ENCODE measurements around the gene ZNF217.
"Not testable (repeated sequence)": the region's sequence is repeated elsewhere in the genome, so short reads cannot be mapped to it uniquely, and the experiment has no call there.

The ZNF217 gene

DNA sequence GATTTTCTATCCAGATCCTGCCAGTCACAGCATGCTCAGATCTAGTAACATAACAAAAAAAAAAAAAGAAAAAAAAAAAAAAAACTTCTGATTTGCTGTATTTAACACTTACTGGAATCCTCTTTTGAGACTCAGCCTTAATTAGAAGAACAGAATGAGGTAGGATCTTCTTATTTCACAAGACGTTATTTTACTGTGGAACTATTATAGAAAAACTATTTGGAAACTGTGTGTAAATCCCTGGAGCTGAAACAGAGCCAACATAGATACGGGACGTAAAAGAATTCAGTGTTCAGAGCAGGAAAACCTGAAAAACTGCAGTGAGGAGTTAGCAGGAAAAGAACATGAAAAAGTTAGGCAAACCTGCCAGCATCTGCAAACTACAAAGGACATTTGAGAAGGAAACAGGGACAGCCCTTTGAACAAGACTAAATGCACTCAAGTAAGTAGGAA, 3.4 kb upstream of the ZNF217 start:
- DNase-seq = no peak

DNA sequence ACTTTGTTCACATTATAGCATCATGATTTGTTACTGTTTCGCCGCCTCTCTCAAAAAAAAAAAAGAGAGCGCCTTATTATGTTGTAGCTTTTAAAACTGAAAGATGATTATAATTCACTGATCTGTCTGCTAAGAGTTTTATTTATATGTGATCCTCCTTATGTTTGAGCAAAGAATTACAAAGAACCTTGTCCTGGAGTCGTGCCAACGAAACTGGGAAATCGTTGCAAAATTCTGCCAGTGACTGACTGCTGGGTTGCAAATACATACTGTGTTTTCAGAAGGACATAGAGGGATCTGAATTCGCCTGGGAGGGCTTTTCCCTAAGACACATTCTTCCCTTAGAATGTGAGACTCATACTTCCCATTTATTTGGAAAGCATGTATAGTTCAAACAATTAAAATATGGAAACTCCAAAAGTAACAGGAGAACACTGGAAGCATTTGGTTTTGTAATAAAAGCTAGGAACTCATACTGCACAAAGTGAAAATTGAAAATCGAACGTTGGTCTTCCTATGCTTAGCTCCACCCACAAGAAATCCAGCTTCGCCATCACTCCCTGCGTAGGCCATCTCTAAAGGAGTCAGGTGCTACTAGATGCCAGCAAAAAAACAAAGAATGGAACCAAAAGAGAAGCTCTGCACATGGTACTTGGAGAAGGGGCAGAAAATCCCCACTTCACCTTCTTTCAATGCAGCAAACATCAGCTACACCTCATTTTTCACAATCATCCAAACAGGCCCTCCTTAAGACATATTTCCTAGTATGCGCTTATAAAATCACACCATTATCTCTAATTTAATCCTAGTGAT, 2.8 kb upstream of the ZNF217 start:
- not testable (repeated sequence) for DNase-seq

DNA sequence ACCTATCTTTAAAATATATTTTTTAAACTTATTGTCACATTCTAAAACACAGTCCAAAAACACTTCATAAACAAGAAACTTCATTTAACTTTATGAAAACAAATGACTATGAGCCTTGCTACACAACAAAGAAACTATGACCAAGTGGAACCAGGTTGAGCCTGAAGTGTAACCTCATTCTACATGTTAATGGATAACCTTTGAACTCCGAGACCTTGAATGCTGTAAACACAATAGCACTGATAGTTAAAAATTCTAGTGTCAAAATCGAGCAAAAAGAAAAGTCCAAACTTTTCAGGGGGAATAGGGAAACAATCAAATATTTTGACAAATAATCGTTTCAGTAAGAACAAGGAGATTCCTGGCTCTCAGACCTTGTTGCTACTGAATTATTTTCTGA, 2.1 kb upstream of the ZNF217 start:
- not testable (repeated sequence) for DNase-seq

DNA sequence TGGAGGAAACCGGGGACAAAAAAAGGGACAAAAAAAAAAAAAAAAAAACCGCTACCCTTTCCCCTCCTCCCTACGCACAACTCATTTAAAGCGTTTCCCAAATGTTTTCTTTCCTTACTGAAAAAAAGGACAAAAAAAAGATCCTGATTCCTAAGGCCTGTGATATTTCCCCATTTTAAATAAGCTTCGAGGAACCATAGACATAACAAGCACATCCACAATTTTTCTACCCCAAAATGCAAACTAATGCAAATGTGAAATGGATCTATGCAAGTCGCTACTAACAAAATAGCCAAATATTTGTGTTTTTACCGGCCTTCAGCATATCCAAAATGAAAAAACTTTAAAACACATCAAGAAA, 1.4 kb upstream of the ZNF217 start:
- DNase-seq = no peak

DNA sequence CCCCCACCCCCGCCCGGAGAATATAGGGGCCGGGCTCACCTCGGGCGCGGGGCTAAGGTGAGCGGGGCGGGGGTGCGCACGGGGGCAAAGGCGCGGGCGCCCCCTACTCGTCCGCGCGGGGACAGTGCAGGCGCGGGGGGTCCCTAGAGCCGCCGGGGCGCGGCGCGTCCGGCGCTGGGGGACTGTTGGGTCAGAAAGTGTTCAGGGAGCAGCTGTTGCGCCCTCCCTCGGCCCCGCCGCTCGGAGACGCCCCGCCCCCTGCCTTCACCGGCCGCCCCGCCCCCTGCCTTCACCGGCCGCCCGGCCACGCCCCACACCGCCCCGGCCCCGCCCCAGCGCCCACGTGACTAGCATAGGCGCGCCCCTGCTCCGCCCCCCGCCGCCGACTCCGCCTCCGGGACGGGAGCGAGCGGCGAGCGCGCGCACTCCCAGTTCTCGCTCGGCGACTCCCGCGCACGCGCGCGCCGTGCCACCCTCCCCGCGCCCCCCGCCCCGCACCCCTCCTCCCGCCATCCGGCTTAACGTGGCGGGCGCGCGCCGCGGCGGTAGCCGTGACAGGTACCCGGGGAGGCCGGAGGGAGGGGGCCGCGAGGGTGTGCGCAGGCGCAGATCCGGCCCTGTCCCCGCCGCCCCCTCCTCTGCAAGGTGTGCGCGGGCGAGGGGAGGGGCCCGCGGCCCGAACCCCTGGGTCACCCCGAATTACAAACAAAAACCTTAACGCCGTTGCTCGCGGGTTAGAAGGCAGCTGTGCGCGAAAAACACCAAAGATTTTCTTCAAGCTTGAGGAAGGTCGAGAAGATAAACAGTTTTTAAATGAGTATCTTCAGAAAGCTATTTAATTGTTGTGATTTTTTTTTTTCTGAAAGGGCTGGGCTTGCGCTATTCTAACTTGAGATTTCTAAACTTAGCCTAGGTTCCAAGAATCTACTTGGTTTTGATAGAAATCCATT, 704 bp upstream of the ZNF217 start:
- DNase-seq = peak; percentile 60

DNA sequence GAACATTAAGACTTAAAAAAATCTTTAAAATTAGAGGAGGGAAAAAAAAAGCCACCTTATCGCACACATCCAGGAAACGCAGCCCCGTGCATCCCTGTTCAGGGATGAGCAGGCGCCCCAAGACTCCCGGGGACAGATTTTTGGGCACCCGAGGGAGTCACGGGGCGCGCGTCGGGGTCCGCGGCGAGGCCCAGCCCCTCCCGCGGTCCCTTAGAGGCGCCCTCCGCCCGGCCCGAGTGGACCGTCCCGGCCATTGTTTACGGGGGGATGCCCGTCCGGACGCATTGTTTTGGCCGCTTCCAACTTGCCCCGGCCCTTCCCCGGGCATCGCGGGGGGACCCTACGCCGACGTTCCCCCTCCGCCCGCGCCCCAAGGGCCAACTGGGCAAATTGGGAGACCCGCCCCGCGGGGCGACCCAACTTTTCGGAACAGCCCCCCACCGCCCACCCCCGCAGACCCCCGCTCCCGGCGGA, 610 bp downstream of the ZNF217 start:
- DNase-seq = no peak

DNA sequence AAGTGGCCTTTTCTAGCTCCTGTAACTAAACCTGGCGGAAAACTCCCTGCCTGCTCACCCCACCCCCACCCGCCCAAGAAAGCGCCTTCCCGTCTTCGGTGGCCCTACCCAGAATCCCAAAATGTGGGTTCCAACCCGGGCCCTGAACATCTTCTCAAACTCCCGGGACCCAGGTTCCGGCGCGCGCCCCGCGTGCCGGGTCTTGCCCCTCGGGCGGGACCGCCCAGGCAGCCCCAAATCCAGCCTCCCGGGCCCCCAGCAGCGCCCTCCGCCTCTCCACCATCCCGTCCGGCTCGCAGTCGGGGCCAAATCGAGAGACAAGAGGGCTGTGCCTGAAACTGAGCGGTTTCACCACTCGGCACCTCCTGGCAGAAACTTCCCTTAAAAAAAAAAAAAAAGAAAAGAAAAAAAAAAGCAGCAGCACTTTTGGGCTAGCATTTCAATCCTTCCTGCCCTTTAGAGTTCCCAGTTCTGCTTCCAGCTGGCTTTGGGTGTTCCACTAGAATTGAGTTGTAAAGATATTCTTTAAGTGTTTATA, 1.1 kb downstream of the ZNF217 start:
- DNase-seq = not testable (repeated sequence)

DNA sequence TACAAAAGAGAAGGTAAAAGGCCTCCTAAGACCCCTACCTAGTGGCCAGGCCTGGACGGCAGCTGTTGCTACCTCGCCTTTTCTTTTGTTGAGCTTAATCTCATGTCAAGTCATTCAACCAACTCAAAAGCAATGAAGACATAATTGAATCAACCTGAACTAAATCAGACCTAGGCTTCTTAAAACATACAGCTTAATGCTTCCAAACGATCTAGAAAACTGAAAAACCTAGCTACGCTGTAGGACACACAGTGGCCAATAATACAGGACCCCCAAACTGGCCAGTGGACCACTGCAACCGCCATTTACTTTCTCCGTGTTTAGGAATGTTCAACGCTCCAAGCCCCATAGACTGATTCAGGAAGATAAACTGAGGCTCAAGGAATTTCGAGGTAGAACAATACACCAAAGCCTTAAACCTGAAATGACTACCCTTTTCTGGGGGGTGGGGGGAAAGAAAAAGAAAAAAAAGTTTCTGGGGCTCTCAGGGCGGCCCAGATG, 1.6 kb downstream of the ZNF217 start:
- not testable (repeated sequence) for DNase-seq

DNA sequence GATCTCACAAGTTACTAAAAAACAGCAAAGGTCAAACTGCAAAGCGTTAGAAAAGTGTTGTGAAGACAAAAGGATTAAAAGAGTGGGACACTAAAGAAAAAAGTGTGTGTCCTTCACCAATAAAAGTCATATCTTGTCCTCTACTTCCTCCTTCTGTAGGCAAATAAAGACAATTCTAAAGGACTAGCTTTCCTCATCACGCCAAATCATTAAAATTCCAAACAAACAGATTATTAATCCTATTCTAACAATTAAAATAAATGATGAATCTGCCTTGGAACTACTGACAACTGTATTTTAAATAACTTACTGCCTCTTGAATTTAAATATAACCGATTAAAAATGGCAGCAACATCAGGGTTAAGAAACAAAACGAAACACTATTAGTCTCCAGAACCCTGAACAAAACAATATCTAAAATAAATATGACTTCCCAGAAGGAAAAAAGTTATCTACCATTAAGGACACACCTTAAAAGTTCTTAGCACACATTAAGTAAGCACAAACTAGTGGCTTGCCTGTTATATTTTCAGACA, 2.4 kb downstream of the ZNF217 start:
- not testable (repeated sequence) for DNase-seq

DNA sequence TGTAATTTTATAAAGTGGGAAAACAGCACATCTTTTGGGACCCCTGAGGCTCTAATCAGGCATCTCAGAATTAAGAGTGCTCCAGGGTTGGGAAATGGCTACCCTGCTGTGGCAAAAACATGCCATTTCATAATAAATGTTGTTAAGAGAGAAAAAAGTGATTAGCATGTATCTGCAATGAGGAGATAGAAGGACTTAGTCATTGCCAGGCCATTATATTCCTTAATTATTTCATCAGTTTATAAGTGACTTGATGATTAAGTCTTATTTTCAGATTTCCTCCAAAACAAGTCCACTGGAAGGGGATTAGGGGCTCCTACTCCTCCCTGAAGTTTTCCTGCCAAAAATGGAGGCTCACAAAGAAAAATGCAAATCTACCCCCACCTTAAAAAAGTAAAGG, 3.0 kb downstream of the ZNF217 start:
- not testable (repeated sequence) for DNase-seq

DNA sequence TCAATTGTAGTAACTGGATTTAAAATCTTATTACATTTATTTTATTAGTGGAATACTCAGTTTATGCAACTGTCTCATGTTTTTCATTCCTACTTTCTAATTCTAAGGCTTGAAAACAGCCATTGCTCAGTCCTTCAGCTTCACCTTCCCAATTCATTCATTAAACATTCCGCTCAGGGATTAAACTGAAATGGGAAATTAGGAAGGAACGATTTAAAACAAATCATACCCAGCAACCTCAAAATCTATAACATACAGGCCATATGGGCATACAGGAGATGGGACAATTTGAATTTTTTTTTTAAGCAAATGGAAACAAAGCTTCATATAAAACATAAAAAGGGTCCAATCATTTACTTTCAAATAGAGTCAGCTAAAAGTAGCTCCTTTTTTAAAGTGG, 3.5 kb downstream of the ZNF217 start:
- not testable (repeated sequence) for DNase-seq

DNA sequence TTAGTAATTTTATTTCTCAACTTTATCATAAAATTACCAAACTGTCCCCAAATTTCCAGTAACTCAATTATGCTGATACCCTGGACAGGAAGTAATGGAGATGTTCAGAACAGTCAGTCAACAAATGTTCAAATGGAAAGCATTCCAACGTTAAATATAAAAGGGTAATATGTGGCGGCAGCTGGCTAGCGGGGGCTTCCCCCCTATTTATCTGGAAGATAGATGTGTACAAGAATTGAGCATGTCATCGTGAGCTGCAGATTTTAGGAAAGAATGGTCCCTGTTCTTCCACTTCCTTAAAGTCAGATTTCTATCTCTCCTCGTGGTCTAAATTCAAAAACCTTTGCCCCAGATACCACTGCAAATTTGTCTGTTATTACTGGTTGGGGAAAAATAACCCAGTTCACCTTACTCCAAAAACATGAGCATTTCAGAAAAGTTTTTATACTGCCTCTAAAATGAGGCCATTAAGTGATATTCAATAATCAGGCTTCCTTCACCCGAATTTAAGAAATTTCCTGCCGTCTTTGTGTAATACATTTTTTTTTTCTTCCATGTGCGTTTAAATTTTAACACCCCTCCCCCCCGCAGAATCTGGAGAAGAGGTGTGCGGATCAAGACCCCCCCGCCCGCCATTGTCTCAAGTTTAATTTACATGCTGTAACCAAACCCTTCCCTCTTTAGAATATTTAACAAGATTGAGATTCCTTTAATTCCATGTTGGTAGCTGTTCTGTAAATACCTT, 4.1 kb downstream of the ZNF217 start:
- DNase-seq = not testable (repeated sequence)

DNA sequence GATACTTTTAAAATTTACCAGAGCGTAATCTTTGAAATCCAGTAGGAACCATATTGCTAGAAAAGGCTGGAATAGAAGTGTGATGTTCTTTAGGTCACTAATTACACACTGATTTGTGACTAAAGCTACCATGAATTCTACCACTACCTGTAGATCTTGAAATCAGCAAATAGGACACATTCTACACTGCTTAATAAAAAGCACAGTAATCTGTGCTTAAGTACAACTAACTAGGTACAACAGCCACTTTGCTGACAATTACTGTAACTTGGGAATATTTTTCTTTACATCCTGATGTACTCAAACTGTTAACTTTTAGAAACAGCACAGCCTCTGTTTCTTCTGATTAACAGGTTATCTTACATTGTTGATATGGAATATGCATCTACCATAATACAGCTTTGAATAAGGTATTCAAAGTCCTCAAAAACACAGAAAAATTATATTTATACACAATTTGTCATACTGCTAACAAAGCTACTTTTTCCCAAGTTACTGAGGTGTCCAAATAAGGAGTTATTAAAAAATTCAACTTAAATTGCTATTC, 6.4 kb downstream of the ZNF217 start:
- DNase-seq = not testable (repeated sequence)

DNA sequence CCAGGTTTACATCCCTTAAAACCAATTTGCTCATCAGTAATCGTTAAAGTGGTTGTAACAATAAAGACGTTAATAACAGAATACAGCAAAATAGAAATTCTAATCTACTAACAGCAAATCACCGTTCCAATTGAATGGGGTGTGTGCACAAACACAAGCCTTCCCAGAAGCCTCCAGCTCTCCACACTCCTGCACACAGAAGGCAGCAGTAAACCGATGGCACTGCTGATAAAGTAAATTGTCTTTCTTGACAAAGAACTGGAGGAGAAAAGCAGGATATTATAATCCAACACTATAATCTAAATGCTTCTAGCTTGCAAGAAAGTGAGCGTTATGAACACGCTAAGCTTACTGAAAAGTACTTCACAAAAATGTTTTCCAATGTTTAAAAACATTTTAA, 7.0 kb downstream of the ZNF217 start:
- no peak for DNase-seq

DNA sequence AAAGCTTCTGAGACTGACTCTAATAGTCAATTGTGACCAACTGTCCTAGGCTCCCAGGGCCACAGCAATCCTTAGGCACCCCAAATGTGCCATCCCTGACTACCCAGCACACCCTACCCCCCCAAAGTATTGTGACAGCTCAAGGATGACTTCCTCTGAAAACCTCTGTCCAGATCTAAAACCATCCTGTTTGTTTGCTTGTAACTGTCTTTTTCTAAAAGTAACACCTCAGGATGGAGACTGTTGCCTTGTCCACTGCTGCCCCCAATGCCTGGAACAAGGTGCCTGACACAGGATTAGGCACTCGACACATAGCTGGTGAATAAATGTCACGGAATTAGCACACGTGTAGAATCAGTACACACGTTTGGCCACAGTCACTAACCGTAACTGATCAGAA, 7.7 kb downstream of the ZNF217 start:
- not testable (repeated sequence) for DNase-seq

DNA sequence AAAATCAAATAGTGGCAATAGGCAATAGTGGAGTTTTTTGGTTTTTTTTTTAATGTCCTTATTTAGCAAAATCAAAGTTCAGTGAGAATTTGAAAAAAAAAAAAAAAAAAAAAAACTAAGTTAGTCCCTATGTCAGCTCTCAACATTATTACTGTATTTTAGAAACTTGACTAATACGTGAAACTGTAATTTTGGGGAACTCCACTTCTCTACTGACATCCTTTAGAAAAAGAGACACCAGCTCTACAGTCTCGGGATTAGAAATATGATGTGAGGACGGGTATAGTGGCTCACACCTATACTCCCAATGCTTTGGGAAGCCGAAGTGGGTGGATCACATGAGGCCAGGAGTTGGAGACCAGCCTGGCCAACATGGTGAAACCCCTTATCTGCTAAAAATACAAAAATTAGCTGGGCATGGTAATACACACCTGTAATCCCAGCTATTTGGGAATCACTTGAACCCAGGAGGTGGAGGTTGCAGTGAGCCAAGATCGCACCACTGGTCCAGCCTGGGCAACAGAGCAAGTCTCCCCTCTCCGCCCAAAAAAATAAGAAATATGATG, 8.6 kb downstream of the ZNF217 start:
- DNase-seq = not testable (repeated sequence)

DNA sequence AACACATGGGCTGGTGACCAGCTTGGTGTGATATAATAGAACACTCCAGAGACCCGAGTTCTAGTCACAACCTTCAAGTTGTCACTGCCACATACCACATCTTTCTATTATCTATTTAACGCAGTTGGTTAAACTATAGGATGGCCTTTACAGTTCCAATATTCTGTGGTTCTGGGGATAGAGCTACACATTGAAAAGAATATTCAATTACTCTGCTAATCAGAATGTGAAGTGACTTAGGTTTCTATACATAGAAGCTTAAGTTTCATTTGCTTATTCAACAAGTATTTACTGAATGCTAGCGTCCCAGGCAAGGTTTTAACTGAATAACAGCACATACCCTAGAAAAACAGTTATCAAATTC, 9.1 kb downstream of the ZNF217 start:
- not testable (repeated sequence) for DNase-seq

DNA sequence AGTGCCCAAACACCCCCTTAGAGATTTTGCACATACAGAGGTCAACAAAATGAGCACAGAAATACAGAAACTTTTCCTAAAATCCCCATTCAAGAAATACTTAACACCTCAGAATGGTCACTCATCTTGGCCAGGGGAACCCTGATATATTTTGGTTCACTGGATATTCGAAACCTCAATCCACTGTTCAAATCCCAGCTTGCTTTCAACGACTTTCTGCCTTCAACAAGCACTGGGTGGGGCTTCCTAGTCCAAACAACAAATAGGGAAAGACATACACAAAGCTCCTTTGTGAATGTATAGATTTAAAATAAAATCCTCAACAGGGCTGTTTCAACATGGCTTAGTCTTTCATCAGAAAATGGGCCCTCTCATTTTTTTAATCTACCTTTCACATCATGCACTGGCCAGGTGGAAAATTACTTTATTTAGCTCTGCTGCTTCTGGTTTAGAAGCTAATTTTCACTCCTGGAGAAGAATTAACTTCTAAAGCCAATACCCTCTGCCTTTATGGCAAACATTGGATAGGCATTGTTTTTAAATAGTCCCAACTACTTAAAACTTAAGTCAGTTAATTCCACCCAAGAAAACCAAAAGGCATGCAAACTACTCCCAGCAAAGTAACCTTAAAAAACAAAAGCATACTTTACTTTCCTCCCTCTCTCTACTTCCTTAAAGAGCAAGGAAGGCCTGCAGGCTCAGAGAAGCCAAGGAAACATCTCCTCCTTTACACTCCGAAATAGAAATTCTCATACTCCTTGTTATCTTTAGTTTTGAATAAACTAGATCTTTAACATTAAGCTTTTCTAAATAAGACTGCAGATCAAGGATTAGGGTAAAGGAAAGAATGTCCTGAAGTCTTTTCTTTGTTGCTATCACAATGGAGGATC, 9.7 kb downstream of the ZNF217 start:
- not testable (repeated sequence) for DNase-seq

DNA sequence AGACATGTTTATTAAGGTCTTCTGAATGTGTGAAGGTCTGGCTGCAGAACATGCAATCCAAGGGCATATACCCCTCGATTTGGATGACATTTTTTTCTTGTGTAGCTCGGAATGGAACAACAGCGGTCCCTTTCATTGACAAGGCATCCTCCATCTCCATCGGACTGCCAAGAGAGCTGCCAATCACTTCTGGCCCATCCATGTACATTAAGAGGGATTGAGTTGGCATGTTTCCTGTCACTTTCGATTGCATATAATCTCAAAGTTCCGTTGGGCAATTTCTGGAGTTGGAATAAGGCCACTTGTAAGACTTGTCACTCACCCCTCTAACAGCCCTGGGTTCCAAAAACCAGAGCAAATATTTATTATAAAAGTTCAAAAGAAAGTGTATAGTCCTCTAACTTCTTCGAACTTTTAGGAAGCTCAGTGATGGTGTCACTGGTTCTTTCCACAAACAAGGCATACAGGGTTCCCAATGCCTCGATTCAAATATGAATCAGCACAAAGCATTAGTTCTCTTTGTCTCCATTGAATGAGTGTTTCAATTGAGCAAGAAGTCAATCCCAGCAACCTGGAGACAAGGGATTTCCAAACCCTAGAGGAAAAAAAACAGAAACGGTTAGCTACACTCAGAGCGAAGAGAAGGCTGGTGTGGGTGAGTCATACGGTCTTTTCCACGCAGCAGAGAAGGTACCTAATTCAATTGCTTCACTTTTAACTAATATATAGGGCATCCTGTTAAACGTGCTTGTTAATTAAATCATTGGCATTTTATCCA, 10.9 kb downstream of the ZNF217 start:
- no peak for DNase-seq

DNA sequence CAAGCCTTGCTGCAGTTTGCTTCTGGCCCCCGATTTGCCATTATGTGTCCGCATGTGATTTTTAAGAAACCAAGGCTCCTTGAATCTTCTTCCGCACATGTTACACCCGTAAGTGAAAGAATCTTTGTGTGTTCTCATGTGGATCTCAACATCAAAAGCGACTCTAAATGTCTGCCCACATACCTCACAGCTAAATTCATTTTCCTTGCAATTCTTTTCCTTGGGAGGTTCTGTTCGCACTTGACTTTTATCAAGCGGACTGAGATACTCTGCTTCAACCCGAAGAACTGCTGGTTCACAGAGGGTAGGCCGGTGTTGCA, 11.4 kb downstream of the ZNF217 start:
- DNase-seq = no peak
